Measurements from ENCODE around the gene SPP2.

SPP2 gene

DNA sequence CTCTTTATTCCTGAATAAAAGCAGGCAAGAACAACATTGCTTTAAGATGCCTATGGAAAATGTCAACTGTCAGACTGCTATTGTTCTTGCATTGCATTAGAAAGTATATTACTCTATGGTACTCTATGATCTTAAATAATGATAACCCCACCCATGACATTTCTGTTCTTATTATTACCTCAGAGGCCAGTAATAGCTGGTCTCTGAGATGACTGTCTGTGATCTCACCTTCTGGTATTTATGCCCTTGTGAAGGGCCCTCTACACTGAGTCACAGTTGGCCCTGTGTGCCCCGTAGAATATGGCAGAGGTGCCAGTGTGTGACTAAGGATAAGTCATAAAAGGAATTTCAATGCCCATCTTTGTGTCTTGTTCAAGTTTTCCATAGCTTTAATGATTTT, 61.0 kb downstream of the SPP2 start:
- Histone ChIP-seq H3K23ac (ENCODE audit: low read length) (no peak overlapping the region), H3K18ac (ENCODE audit: low read length) (no peak overlapping the region), H3K4ac (ENCODE audit: low read depth, low read length) (no peak overlapping the region), H2BK12ac (ENCODE audit: low read length) (no peak overlapping the region), H3K79me1 (ENCODE audit: low read length) (no peaks in the 10 kb centered on the region), H2AFZ (ENCODE audit: insufficient read depth, low read length, poor library complexity) (no peak overlapping the region), H3K14ac (ENCODE audit: low read length) (no peak overlapping the region), H2AK5ac (ENCODE audit: low read length) (no peak overlapping the region), H2BK120ac (ENCODE audit: insufficient read depth, low read length, poor library complexity) (no peak overlapping the region), H4K91ac (ENCODE audit: low read depth, low read length) (no peak overlapping the region), H3K4me3 (ENCODE audit: low read depth, low read length) (no peak overlapping the region), H3K9ac (ENCODE audit: low read length) (no peak overlapping the region), H2BK5ac (ENCODE audit: low read depth, low read length, poor library complexity) (no peak overlapping the region), H3K27ac (ENCODE audit: low read depth, low read length) (no peak overlapping the region), H3K36me3 (ENCODE audit: control insufficient read depth in 1 of 2, insufficient read depth in 2 of 2, low read length in 2 of 2) (no peaks in the 10 kb centered on the region), H3K27me3 (ENCODE audit: insufficient read depth, low read length) (no peaks in the 10 kb centered on the region), H3K9me3 (ENCODE audit: insufficient read depth, low read depth, low read length) (no peaks in the 10 kb centered on the region), H3K4me2 (ENCODE audit: low read length) (no peak overlapping the region), H3K79me2 (ENCODE audit: control insufficient read depth, insufficient read depth, low read length, poor library complexity) (no peaks in the 10 kb centered on the region), H4K12ac (ENCODE audit: low read depth, low read length) (no peak overlapping the region), H3K4me1 (ENCODE audit: control insufficient read depth in 1 of 2, insufficient read depth in 2 of 2, low read length in 2 of 2) (no peaks in the 10 kb centered on the region), H4K8ac (ENCODE audit: low read depth, low read length) (no peak overlapping the region)
- WGBS (ENCODE audit: extremely low coverage, insufficient coverage, insufficient read length), result no CpG with 5 or more reads among the region's 1 CpG
- no peak for DNase-seq

DNA sequence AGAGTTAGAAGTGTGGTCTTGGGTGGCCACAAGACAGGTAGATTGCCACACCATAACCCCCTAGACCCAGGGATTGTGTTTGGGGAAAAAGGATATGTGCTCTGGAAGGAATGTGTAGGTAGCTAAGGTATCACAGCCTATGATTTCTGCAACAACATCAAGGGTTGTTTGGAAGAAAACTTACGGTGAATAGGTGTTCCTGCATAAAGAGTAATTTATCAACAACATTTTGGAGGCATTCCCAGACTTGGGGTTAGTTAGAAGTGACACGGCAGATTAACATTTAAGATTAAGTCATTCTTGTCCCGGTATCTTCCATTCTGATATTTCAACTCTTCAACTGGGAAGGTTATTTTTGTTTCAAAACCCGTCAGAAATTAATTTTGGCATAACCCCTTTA, 65.5 kb downstream of the SPP2 start:
- no peak overlapping the region for H4K8ac ChIP-seq (ENCODE audit: low read depth, low read length)
- no peak for DNase-seq
- no peak overlapping the region for H2AK5ac ChIP-seq (ENCODE audit: low read length)
- no peaks in the 10 kb centered on the region for H3K79me1 ChIP-seq (ENCODE audit: low read length)
- no peak overlapping the region for H2BK12ac ChIP-seq (ENCODE audit: low read length)
- H3K14ac ChIP-seq (ENCODE audit: low read length), result no peak overlapping the region
- no peak overlapping the region for H3K4me2 ChIP-seq (ENCODE audit: low read length)
- no peak overlapping the region for H3K23ac ChIP-seq (ENCODE audit: low read length)
- no peak overlapping the region for H3K18ac ChIP-seq (ENCODE audit: low read length)
- no peak overlapping the region for H4K12ac ChIP-seq (ENCODE audit: low read depth, low read length)
- H3K9ac ChIP-seq (ENCODE audit: low read length), result no peak overlapping the region
- no peak overlapping the region for H3K27ac ChIP-seq (ENCODE audit: low read depth, low read length)
- no peaks in the 10 kb centered on the region for H3K79me2 ChIP-seq (ENCODE audit: control insufficient read depth, insufficient read depth, low read length, poor library complexity)
- H3K27me3 ChIP-seq (ENCODE audit: insufficient read depth, low read length), result no peaks in the 10 kb centered on the region
- no peak overlapping the region for H3K4ac ChIP-seq (ENCODE audit: low read depth, low read length)
- H3K4me3 ChIP-seq (ENCODE audit: low read depth, low read length), result no peak overlapping the region
- H3K9me3 ChIP-seq (ENCODE audit: insufficient read depth, low read depth, low read length), result peaks cover 5% of the 10 kb centered on the region
- H3K36me3 ChIP-seq (ENCODE audit: control insufficient read depth in 1 of 2, insufficient read depth in 2 of 2, low read length in 2 of 2), result no peaks in the 10 kb centered on the region
- no peak overlapping the region for H2AFZ ChIP-seq (ENCODE audit: insufficient read depth, low read length, poor library complexity)
- no peaks in the 10 kb centered on the region for H3K4me1 ChIP-seq (ENCODE audit: control insufficient read depth in 1 of 2, insufficient read depth in 2 of 2, low read length in 2 of 2)
- no peak overlapping the region for H2BK5ac ChIP-seq (ENCODE audit: low read depth, low read length, poor library complexity)
- no peak overlapping the region for H2BK120ac ChIP-seq (ENCODE audit: insufficient read depth, low read length, poor library complexity)
- H4K91ac ChIP-seq (ENCODE audit: low read depth, low read length), result no peak overlapping the region
- no CpG with 5 or more reads among the region's 4 CpGs for WGBS (ENCODE audit: extremely low coverage, insufficient coverage, insufficient read length)

GRCh38 chr2:234121999-234122398, 71.5 kb downstream of the SPP2 start:
- H2BK5ac ChIP-seq (ENCODE audit: low read depth, low read length, poor library complexity), result no peak overlapping the region
- no peak overlapping the region for H3K23ac ChIP-seq (ENCODE audit: low read length)
- no peak overlapping the region for H3K27ac ChIP-seq (ENCODE audit: low read depth, low read length)
- no peak overlapping the region for H4K12ac ChIP-seq (ENCODE audit: low read depth, low read length)
- WGBS (ENCODE audit: extremely low coverage, insufficient coverage, insufficient read length), result no CpG with 5 or more reads among the region's 1 CpG
- no peak overlapping the region for H2BK12ac ChIP-seq (ENCODE audit: low read length)
- no peak overlapping the region for H3K18ac ChIP-seq (ENCODE audit: low read length)
- no peaks in the 10 kb centered on the region for H3K36me3 ChIP-seq (ENCODE audit: control insufficient read depth in 1 of 2, insufficient read depth in 2 of 2, low read length in 2 of 2)
- H3K79me2 ChIP-seq (ENCODE audit: control insufficient read depth, insufficient read depth, low read length, poor library complexity), result no peaks in the 10 kb centered on the region
- H3K79me1 ChIP-seq (ENCODE audit: low read length), result no peaks in the 10 kb centered on the region
- H4K8ac ChIP-seq (ENCODE audit: low read depth, low read length), result no peak overlapping the region
- no peak overlapping the region for H4K91ac ChIP-seq (ENCODE audit: low read depth, low read length)
- no peaks in the 10 kb centered on the region for H3K27me3 ChIP-seq (ENCODE audit: insufficient read depth, low read length)
- no peak for DNase-seq
- H3K4me2 ChIP-seq (ENCODE audit: low read length), result no peak overlapping the region
- no peak overlapping the region for H2AK5ac ChIP-seq (ENCODE audit: low read length)
- H3K4ac ChIP-seq (ENCODE audit: low read depth, low read length), result no peak overlapping the region
- no peak overlapping the region for H3K4me3 ChIP-seq (ENCODE audit: low read depth, low read length)
- H3K14ac ChIP-seq (ENCODE audit: low read length), result no peak overlapping the region
- no peak overlapping the region for H2AFZ ChIP-seq (ENCODE audit: insufficient read depth, low read length, poor library complexity)
- no peaks in the 10 kb centered on the region for H3K4me1 ChIP-seq (ENCODE audit: control insufficient read depth in 1 of 2, insufficient read depth in 2 of 2, low read length in 2 of 2)
- H2BK120ac ChIP-seq (ENCODE audit: insufficient read depth, low read length, poor library complexity), result no peak overlapping the region
- peaks cover 5% of the 10 kb centered on the region for H3K9me3 ChIP-seq (ENCODE audit: insufficient read depth, low read depth, low read length)
- no peak overlapping the region for H3K9ac ChIP-seq (ENCODE audit: low read length)

DNA sequence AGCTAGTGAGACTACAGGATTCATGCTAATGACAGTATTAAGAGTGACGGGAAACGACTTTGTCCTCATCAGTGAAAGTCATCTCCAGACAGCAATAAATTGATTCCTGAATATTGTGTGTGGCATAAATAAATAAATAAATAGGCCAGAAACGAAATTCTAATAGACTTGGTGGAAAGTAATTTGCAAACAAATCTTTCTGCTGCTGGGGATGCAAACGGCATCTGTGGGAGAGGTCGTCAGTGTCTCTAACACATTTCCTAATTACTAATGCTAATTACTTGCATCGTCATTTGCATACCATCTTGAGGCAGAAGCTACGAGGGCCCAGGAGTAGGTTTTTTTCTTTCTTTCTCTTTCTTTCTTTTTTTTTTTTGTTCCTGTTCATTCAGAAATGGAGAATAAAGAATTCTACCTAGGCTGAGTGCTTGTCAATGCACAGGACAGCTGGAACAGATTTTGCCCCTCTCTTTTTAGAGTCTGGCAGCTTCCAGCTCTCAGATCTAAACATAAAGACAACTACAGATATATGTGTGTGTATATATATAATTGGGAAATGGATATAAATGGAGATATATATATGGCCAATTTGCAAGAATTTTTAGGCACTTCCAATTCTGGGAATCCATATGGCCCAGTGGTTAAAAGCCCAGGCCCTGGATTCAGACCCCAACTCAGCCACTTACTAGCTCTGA, 75.1 kb downstream of the SPP2 start:
- Histone ChIP-seq H3K79me1 (ENCODE audit: low read length) (no peaks in the 10 kb centered on the region), H3K36me3 (ENCODE audit: control insufficient read depth in 1 of 2, insufficient read depth in 2 of 2, low read length in 2 of 2) (no peaks in the 10 kb centered on the region), H4K91ac (ENCODE audit: low read depth, low read length) (no peak overlapping the region), H2AFZ (ENCODE audit: insufficient read depth, low read length, poor library complexity) (no peak overlapping the region), H3K79me2 (ENCODE audit: control insufficient read depth, insufficient read depth, low read length, poor library complexity) (no peaks in the 10 kb centered on the region), H3K4me3 (ENCODE audit: low read depth, low read length) (no peak overlapping the region), H3K9me3 (ENCODE audit: insufficient read depth, low read depth, low read length) (peaks cover 3% of the 10 kb centered on the region), H2BK5ac (ENCODE audit: low read depth, low read length, poor library complexity) (no peak overlapping the region), H4K8ac (ENCODE audit: low read depth, low read length) (no peak overlapping the region), H3K27me3 (ENCODE audit: insufficient read depth, low read length) (no peaks in the 10 kb centered on the region), H3K9ac (ENCODE audit: low read length) (no peak overlapping the region), H2BK120ac (ENCODE audit: insufficient read depth, low read length, poor library complexity) (no peak overlapping the region), H3K23ac (ENCODE audit: low read length) (no peak overlapping the region), H3K27ac (ENCODE audit: low read depth, low read length) (no peak overlapping the region), H2AK5ac (ENCODE audit: low read length) (no peak overlapping the region), H3K4me1 (ENCODE audit: control insufficient read depth in 1 of 2, insufficient read depth in 2 of 2, low read length in 2 of 2) (no peaks in the 10 kb centered on the region), H4K12ac (ENCODE audit: low read depth, low read length) (no peak overlapping the region), H2BK12ac (ENCODE audit: low read length) (no peak overlapping the region), H3K18ac (ENCODE audit: low read length) (no peak overlapping the region), H3K4ac (ENCODE audit: low read depth, low read length) (no peak overlapping the region), H3K4me2 (ENCODE audit: low read length) (no peak overlapping the region), H3K14ac (ENCODE audit: low read length) (no peak overlapping the region)
- no peak for DNase-seq
- WGBS (ENCODE audit: extremely low coverage, insufficient coverage, insufficient read length), result no CpG with 5 or more reads among the region's 7 CpGs

All from trophoblast cell (in vitro differentiated cells and primary cell).